ENCODE measurements around the gene FGF14.
"Not testable (repeated sequence)": the region's sequence is repeated elsewhere in the genome, so short reads cannot be mapped to it uniquely, and the experiment has no call there.

FGF14 gene

GRCh38 chr13:102187313-102187712, 214.5 kb downstream of the FGF14 start:
- no peak for DNase-seq

GRCh38 chr13:102185375-102185984, 216.4 kb downstream of the FGF14 start:
- no peak for DNase-seq

GRCh38 chr13:102183509-102184182, 218.2 kb downstream of the FGF14 start:
- DNase-seq: no peak

- DNase-seq: no peak
These were observed 219.7 kb downstream of the FGF14 start for GRCh38 chr13:102182170-102182569.

- DNase-seq: no peak
These were observed 224.4 kb downstream of the FGF14 start for GRCh38 chr13:102177431-102177830.

GRCh38 chr13:102176846-102177245, 225.0 kb downstream of the FGF14 start:
- DNase-seq: no peak

GRCh38 chr13:102172406-102172805, 229.4 kb downstream of the FGF14 start:
- DNase-seq: no peak

- no peak for DNase-seq
These were observed 231.5 kb downstream of the FGF14 start for GRCh38 chr13:102170305-102170704.

GRCh38 chr13:102169471-102170015, 232.3 kb downstream of the FGF14 start:
- DNase-seq: no peak

GRCh38 chr13:102152790-102153189, 249.1 kb downstream of the FGF14 start:
- DNase-seq: no peak

GRCh38 chr13:102147353-102147752, 254.5 kb downstream of the FGF14 start:
- no peak for DNase-seq

- no peak for DNase-seq
These were observed 256.1 kb downstream of the FGF14 start for GRCh38 chr13:102145750-102146149.

- DNase-seq: no peak
These were observed 259.4 kb downstream of the FGF14 start for GRCh38 chr13:102142473-102142826.

- DNase-seq: peak; percentile 1
These were observed 260.0 kb downstream of the FGF14 start for GRCh38 chr13:102141625-102142472.

GRCh38 chr13:102139626-102140025, 262.2 kb downstream of the FGF14 start:
- DNase-seq: no peak

GRCh38 chr13:102138635-102139190, 263.1 kb downstream of the FGF14 start:
- no peak for DNase-seq

- DNase-seq: not testable (repeated sequence)
These were observed 263.9 kb downstream of the FGF14 start for GRCh38 chr13:102137904-102138303.

GRCh38 chr13:102136735-102137296, 265.0 kb downstream of the FGF14 start:
- no peak for DNase-seq

- no peak for DNase-seq
These were observed 269.0 kb downstream of the FGF14 start for GRCh38 chr13:102132777-102133295.

- DNase-seq: no peak
These were observed 270.6 kb downstream of the FGF14 start for GRCh38 chr13:102131246-102131645.

GRCh38 chr13:102128216-102128810, 273.5 kb downstream of the FGF14 start:
- DNase-seq: peak; percentile 61

- DNase-seq: no peak
These were observed 274.7 kb downstream of the FGF14 start for GRCh38 chr13:102127153-102127552.
